Measurements from ENCODE around the gene POMT1. TPM values are rescaled to one million over a fixed set of nuclear protein-coding genes. Genes with fewer than 3 reads are reported as not detected.
"Not testable (repeated sequence)": the region's sequence is repeated elsewhere in the genome, so short reads cannot be mapped to it uniquely, and the experiment has no call there.

Gene POMT1
- total RNA-seq, 2 donors from 2014 or later = 51.3 to 73.7 TPM

GRCh38 chr9:131500377-131500776 lies 2.3 kb upstream of the POMT1 start:
- H3K4me1 Mint-ChIP-seq = peaks cover 32% of the 10 kb centered on the region
- peak overlapping the region; percentile 93 for H3K4me3 Mint-ChIP-seq
- peak overlapping the region; percentile 95 for H3K27ac Mint-ChIP-seq
- ATAC-seq (replicated peaks) = peak; percentile 77
- H3K9me3 Mint-ChIP-seq = no peaks in the 10 kb centered on the region
- H3K27me3 Mint-ChIP-seq = no peaks in the 10 kb centered on the region
- peaks cover 73% of the 10 kb centered on the region for H3K36me3 Mint-ChIP-seq (ENCODE audit: low read depth)

- Mint-ChIP-seq H3K4me3 (peak overlapping the region; percentile 93), H3K36me3 (ENCODE audit: low read depth) (peaks cover 70% of the 10 kb centered on the region), H3K9me3 (no peaks in the 10 kb centered on the region), H3K4me1 (peaks cover 32% of the 10 kb centered on the region), H3K27ac (peak overlapping the region; percentile 95), H3K27me3 (no peaks in the 10 kb centered on the region)
- peak; percentile 52 for ATAC-seq (replicated peaks)
Observed at GRCh38 chr9:131500939-131501541, 1.7 kb upstream of the POMT1 start.

GRCh38 chr9:131503626-131504465 lies 1.1 kb downstream of the POMT1 start:
- ATAC-seq (replicated peaks) = peak; percentile 68
- Mint-ChIP-seq H3K27me3 (no peaks in the 10 kb centered on the region), H3K4me3 (peak overlapping the region; percentile 93), H3K9me3 (no peaks in the 10 kb centered on the region), H3K27ac (peak overlapping the region; percentile 93), H3K36me3 (ENCODE audit: low read depth) (peaks cover 62% of the 10 kb centered on the region), H3K4me1 (peaks cover 32% of the 10 kb centered on the region)

GRCh38 chr9:131505012-131505411 lies 2.3 kb downstream of the POMT1 start:
- no peak overlapping the region for H3K27ac Mint-ChIP-seq
- peaks cover 50% of the 10 kb centered on the region for H3K36me3 Mint-ChIP-seq (ENCODE audit: low read depth)
- H3K4me1 Mint-ChIP-seq = peaks cover 22% of the 10 kb centered on the region
- no peak for ATAC-seq (replicated peaks)
- peak overlapping the region; percentile 93 for H3K4me3 Mint-ChIP-seq
- H3K9me3 Mint-ChIP-seq = no peaks in the 10 kb centered on the region
- no peaks in the 10 kb centered on the region for H3K27me3 Mint-ChIP-seq

GRCh38 chr9:131511416-131511815 lies 8.7 kb downstream of the POMT1 start:
- Mint-ChIP-seq H3K27ac (no peak overlapping the region), H3K27me3 (no peaks in the 10 kb centered on the region), H3K9me3 (no peaks in the 10 kb centered on the region), H3K4me1 (no peaks in the 10 kb centered on the region), H3K36me3 (ENCODE audit: low read depth) (peaks cover 16% of the 10 kb centered on the region), H3K4me3 (no peak overlapping the region)
- ATAC-seq (replicated peaks) = no peak

- H3K9me3 Mint-ChIP-seq = no peaks in the 10 kb centered on the region
- no peak for ATAC-seq (replicated peaks)
- H3K27me3 Mint-ChIP-seq = no peaks in the 10 kb centered on the region
- H3K36me3 Mint-ChIP-seq (ENCODE audit: low read depth) = peaks cover 11% of the 10 kb centered on the region
- H3K27ac Mint-ChIP-seq = no peak overlapping the region
- H3K4me3 Mint-ChIP-seq = no peak overlapping the region
- H3K4me1 Mint-ChIP-seq = no peaks in the 10 kb centered on the region
Observed at GRCh38 chr9:131511880-131512279, 9.2 kb downstream of the POMT1 start.

GRCh38 chr9:131513177-131513576 lies 10.5 kb downstream of the POMT1 start:
- no peak for ATAC-seq (replicated peaks)
- H3K27me3 Mint-ChIP-seq = no peaks in the 10 kb centered on the region
- H3K4me1 Mint-ChIP-seq = no peaks in the 10 kb centered on the region
- no peaks in the 10 kb centered on the region for H3K9me3 Mint-ChIP-seq
- no peak overlapping the region for H3K4me3 Mint-ChIP-seq
- H3K27ac Mint-ChIP-seq = no peak overlapping the region
- H3K36me3 Mint-ChIP-seq (ENCODE audit: low read depth) = peaks cover 7% of the 10 kb centered on the region

- not testable (repeated sequence) for H3K27ac Mint-ChIP-seq; H3K9me3 Mint-ChIP-seq; H3K4me3 Mint-ChIP-seq; ATAC-seq (replicated peaks); H3K4me1 Mint-ChIP-seq; H3K27me3 Mint-ChIP-seq
- peaks cover 31% of the 10 kb centered on the region for H3K36me3 Mint-ChIP-seq (ENCODE audit: low read depth)
Observed at GRCh38 chr9:131515559-131516031, 12.9 kb downstream of the POMT1 start.

- ATAC-seq (replicated peaks) = no peak
- no peak overlapping the region for H3K4me3 Mint-ChIP-seq
- H3K36me3 Mint-ChIP-seq (ENCODE audit: low read depth) = peaks cover 36% of the 10 kb centered on the region
- no peaks in the 10 kb centered on the region for H3K27me3 Mint-ChIP-seq
- H3K4me1 Mint-ChIP-seq = no peaks in the 10 kb centered on the region
- H3K27ac Mint-ChIP-seq = no peak overlapping the region
- no peaks in the 10 kb centered on the region for H3K9me3 Mint-ChIP-seq
Observed at GRCh38 chr9:131516100-131516499, 13.4 kb downstream of the POMT1 start.

GRCh38 chr9:131516930-131517329 lies 14.2 kb downstream of the POMT1 start:
- Mint-ChIP-seq H3K36me3 (ENCODE audit: low read depth) (peaks cover 45% of the 10 kb centered on the region), H3K27me3 (no peaks in the 10 kb centered on the region), H3K9me3 (no peaks in the 10 kb centered on the region), H3K27ac (no peak overlapping the region), H3K4me3 (no peak overlapping the region), H3K4me1 (no peaks in the 10 kb centered on the region)
- no peak for ATAC-seq (replicated peaks)

GRCh38 chr9:131517761-131518190 lies 15.1 kb downstream of the POMT1 start:
- no peak overlapping the region for H3K27ac Mint-ChIP-seq
- no peaks in the 10 kb centered on the region for H3K4me1 Mint-ChIP-seq
- no peaks in the 10 kb centered on the region for H3K27me3 Mint-ChIP-seq
- H3K9me3 Mint-ChIP-seq = no peaks in the 10 kb centered on the region
- no peak for ATAC-seq (replicated peaks)
- H3K4me3 Mint-ChIP-seq = no peak overlapping the region
- peaks cover 52% of the 10 kb centered on the region for H3K36me3 Mint-ChIP-seq (ENCODE audit: low read depth)

- H3K27ac Mint-ChIP-seq = no peak overlapping the region
- H3K4me3 Mint-ChIP-seq = no peak overlapping the region
- no peaks in the 10 kb centered on the region for H3K4me1 Mint-ChIP-seq
- peaks cover 60% of the 10 kb centered on the region for H3K36me3 Mint-ChIP-seq (ENCODE audit: low read depth)
- no peak for ATAC-seq (replicated peaks)
- no peaks in the 10 kb centered on the region for H3K27me3 Mint-ChIP-seq
- no peaks in the 10 kb centered on the region for H3K9me3 Mint-ChIP-seq
Observed at GRCh38 chr9:131518553-131518952, 15.8 kb downstream of the POMT1 start.

GRCh38 chr9:131520503-131520902 lies 17.8 kb downstream of the POMT1 start:
- H3K27ac Mint-ChIP-seq = no peak overlapping the region
- peaks cover 4% of the 10 kb centered on the region for H3K4me1 Mint-ChIP-seq
- H3K4me3 Mint-ChIP-seq = no peak overlapping the region
- no peaks in the 10 kb centered on the region for H3K27me3 Mint-ChIP-seq
- H3K36me3 Mint-ChIP-seq (ENCODE audit: low read depth) = peaks cover 74% of the 10 kb centered on the region
- no peaks in the 10 kb centered on the region for H3K9me3 Mint-ChIP-seq
- no peak for ATAC-seq (replicated peaks)

GRCh38 chr9:131521203-131521602 lies 18.5 kb downstream of the POMT1 start:
- Mint-ChIP-seq H3K4me1 (peaks cover 4% of the 10 kb centered on the region), H3K27ac (no peak overlapping the region), H3K36me3 (ENCODE audit: low read depth) (peaks cover 81% of the 10 kb centered on the region), H3K27me3 (no peaks in the 10 kb centered on the region), H3K4me3 (no peak overlapping the region), H3K9me3 (no peaks in the 10 kb centered on the region)
- no peak for ATAC-seq (replicated peaks)

GRCh38 chr9:131521822-131522221 lies 19.1 kb downstream of the POMT1 start:
- Mint-ChIP-seq H3K27ac (peak overlapping the region; percentile 31), H3K4me1 (peaks cover 4% of the 10 kb centered on the region)
- no peak for ATAC-seq (replicated peaks)

More at GRCh38 chr9:131521822-131522221, 19.1 kb downstream of the POMT1 start:
- Mint-ChIP-seq H3K27me3 (no peaks in the 10 kb centered on the region), H3K9me3 (no peaks in the 10 kb centered on the region), H3K36me3 (ENCODE audit: low read depth) (peaks cover 87% of the 10 kb centered on the region), H3K4me3 (no peak overlapping the region)

All from activated T-helper 17 cell treated with anti-CD3 and anti-CD28 coated beads, Interleukin-2, amount 50 U/mL, for 72 hours (primary cell).